GM18517 (cell line): ENCODE results near the gene DDX27.

Experiments
- ATAC-seq: cut with Tn5 transposase; IDR thresholded peaks from one replicate; pipeline ENCODE4 v1.9.1; 2021; ENCODE audit warnings: mild to moderate bottlenecking, moderate library complexity; ENCODE audit not compliant: unreplicated experiment

DDX27 gene

DNA sequence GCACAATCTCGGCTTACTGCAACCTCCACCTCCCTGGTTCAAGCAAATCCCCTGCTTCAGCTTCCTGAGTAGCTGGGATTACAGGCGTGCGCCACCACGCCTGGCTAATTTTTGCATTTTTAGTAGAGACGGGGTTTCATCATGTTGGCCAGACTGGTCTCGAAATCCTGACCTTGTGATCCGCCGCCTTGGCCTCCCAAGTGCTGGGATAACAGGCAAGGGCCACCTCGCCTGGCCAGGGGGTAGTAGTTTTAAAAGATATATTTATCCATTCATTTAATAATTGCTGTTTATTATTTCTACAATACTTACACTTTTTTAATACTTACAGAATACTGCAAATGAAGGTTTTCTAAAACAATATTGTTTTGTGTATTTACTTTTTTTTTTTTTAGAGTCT, 15.5 kb upstream of the DDX27 start:
- ATAC-seq, result no peak

DNA sequence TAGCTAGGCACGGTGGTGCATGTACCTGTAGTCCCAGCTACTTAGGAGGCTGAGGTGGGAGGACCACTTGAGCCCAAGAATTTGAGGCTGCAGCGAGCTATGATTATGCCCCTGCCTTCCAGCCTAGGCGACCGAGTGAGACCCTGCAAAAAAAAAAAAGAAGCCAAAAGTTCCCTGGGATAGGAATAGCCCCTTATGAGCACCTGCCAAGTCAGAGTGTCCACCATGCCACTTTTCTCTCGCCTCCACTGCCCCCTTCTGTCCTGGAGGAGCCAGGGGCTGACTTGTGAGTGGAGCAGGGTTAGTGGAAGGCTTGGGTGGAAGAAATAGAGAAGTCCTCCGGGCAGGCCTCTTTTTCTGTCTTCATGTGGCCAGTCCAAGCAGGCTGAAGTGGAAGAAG, 12.1 kb upstream of the DDX27 start:
- ATAC-seq, result no peak

DNA sequence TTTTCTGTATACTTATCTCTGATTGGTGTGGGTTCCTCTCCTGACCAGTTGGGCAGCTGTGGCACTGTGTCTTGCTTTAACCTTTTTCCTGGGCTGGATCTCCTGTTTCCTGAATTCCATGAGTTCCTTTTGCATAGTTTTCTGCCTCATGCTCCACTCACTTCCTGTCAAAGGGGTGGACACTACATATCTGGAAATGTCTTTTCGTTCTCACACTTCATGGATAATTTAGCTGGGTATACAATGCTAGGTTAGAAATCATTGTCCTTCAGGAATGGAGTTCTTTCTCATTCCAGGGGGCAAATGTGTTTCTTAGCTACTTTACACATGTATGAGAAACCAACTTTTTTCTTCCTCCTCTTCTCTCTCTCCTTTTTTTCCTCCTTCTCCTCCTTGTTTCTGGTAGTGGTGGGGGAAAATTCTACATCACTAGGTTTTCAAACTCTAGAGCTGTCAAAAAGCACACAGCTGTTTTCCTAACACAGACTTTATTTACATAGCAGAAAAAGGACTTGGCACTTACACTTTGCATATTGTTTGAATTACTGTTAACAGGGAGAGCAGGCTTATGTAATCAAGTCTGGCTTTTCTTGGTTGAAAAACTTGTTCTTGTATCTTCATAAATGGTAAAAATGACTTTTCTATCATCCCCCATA, 9.0 kb upstream of the DDX27 start:
- ATAC-seq, result no peak

DNA sequence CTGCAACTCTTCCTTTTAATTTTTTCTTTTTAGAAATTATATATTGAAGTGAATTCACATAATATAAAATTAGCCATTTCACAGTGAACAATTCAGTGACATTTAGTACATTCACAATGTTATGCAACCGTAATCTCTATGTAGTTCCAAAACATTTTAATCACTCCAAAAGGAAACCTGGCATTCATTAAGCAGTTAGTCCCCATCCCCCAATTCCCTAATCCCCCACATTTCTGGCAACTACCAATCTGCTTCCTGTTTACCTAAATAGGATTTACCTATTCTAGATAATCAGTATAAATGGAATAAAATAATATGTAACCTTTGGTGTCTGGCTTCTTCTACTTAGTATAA, 8.5 kb upstream of the DDX27 start:
- ATAC-seq, result no peak

DNA sequence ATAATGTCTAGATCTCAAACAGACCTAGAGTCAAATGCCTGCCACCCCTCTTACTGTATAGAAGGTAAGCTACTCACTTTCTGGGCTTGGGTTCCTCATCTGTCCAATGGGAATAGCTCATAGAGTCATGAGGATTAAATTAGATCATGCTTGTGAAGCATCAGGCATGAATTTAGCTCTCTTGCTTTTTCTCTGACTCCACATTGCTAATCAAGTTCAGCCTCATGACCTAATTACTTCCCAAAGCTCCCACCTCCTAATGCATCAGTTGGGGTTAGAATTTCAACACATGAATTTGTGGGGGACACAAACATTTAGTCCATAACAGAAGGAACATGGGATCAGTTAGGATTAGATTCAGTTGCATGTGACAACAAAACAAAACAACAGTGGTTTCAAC, 4.6 kb upstream of the DDX27 start:
- ATAC-seq, result no peak

DNA sequence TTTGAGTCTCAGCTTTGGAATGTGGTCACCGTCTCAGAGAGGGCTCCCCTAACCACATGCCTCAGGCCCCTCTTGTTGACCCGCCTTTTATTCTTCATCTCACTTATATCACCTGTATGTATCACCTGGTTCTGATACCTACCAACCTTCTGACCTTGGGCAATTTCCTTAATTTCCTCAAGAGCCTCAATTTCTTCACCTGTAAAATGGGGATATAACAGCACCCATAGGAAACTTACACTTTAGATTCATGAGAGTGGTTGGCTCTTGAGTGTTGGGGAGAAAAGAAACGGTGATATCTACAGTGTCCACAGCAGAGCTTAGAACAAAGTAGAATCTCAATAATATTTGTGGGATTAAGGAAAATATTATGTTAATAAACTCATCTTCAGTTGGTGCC, 4.0 kb upstream of the DDX27 start:
- no peak for ATAC-seq

DNA sequence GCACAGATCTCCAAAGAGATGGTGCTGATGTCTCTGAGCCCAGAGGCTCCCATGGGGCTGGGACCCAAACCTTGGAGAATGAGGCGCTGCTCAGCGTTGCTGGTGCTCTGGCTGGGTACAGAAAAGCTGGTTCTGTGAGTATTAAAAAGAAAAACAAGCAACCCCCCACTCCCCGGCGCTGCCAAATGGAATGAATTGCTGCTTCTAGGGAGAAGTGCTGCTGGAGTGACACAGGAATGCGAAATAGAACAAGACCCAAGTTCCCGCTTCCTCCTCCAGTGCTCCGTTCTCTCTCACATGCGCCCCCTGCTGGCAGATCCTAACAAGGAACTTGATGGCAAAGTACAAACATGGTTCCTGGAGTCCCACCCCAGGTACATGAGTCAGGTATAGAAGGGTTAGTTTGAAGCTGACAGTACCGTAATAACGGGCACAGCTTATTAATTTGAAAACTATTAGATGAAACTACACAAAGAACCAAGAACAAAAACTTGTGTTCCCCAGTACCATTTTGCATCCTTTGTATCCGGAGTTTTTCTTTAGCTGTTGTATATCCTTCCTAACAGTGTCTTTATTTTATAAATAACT, 2.1 kb upstream of the DDX27 start:
- ATAC-seq, result no peak

DNA sequence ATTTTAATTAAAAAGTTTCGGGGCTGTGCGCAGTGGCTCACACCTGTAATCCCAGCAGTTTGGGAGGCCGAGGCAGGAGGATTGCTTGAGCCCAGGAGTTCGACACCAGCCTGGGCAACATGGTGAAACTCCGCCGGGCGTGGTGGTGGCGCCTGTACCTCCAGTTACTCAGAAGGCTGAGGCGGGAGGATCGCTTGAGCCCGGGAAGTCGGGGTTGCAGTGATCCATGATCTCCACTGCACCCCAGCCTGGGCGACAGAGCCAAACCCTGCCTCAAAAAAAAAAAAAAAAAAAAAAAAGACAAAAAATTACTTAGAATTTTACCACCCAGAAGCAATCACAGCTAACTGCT, 501 bp upstream of the DDX27 start:
- ATAC-seq, result peak; percentile 3

DNA sequence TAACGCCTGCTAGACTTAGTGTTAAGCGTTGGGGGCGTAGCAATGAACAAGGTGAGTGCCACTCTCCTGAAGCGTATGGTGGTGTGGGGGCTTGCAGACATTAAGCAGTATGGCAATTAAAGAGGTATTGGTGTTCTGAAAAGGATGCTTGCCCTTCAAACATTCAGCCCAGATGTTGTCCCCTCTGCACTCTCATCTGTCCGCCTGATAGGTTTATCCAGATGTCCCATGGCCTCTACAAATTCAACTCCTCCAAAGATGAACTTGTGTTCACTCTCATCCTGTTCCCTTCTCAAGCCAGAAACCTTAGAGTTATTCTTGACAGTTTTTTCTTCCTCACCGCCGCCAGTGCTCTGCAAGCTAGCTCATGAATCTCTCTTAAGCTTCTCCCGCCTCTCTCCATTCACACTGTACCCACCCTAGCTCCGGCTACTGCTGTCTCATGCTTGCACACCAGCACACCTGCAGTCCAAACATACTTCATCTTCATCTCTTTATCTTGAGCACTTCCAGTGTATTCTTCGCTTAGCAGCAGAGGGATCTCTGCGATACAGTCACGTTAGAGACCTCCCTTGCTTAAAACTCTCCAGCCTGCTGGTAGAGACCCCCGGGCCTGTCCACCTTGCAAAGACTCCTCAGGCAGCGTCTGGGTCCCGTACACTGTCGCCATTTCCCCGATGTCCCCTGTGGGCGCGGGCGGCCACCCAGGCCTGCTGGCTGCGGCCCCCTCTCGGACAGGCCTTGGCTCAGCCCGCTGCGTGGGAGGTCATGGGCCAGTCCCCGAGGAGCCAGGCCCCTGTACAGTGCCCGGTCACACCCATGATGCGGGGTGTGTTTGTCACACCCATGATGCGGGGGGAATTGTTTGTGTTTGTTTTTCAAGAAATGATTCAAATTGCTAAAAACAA, 962 bp downstream of the DDX27 start:
- ATAC-seq, result no peak

DNA sequence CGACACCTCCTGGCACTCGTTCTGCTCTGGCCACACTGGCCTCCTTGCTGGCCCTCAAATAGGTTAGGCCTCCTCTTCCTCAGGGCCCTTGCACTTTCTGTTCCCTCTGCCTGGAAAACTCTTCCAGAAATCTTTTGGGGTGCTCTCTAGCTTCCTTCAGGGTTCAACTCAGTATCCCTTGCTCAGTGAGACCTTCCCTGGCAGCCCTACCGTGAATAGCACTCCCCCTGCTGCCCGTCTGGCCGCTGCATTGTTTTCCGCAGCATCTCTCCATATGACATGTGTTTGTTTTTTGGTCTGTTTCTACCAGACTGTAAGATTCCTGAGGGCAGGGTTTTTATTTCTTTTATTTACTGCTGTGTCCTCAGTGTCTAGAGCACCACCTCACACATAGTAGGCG, 6.7 kb downstream of the DDX27 start:
- no peak for ATAC-seq

DNA sequence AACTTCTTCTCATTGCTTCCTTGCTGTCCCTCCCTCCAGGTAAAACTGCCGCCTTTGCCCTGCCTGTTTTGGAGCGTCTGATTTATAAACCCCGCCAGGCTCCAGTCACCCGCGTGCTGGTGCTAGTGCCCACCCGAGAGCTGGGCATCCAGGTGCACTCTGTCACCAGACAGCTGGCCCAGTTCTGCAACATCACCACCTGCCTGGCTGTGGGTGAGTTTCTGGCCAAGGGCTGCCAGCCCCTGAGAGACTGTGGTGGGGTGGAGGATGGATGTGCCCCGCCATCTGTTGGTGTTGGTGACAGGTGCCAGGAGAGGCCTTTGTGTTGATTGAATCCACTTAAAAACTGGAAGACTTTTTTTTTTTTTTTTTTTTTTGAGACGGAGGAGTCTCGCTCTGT, 9.5 kb downstream of the DDX27 start:
- no peak for ATAC-seq

DNA sequence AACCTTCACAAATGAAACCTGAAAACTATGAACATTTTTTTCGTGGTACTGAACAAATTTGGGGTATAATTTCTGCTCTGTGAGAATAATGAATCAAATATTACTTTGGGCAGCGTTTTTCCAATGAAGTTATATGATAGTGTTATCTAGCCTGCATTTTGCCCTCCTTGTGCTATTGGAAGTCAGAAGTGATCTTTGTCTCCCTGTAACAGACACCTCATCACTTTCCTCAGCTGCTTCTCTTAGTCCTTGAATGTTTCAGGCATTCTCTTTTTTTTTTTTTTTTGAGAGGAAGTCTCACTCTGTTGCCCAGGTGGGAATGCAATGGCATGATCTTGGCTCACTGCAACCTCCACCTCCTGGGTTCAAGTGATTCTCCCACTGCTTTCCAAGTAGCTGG, 10.2 kb downstream of the DDX27 start:
- ATAC-seq, result no peak

DNA sequence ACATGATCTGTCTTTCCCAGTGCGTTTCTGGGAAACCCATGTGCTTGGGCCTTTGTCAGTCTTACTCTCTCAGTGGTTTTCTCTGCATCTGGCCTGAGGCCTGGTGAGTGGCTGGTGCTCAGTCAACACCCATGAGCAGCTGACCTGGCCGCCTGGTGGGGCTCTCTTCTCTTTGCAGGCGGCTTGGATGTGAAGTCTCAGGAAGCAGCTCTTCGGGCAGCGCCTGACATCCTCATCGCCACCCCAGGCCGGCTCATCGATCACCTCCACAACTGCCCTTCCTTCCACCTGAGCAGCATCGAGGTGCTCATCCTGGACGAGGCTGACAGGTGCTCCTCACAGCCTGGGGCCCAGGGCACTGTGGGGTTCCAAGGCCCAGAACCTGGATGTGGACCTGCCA, 10.8 kb downstream of the DDX27 start:
- ATAC-seq, result no peak

DNA sequence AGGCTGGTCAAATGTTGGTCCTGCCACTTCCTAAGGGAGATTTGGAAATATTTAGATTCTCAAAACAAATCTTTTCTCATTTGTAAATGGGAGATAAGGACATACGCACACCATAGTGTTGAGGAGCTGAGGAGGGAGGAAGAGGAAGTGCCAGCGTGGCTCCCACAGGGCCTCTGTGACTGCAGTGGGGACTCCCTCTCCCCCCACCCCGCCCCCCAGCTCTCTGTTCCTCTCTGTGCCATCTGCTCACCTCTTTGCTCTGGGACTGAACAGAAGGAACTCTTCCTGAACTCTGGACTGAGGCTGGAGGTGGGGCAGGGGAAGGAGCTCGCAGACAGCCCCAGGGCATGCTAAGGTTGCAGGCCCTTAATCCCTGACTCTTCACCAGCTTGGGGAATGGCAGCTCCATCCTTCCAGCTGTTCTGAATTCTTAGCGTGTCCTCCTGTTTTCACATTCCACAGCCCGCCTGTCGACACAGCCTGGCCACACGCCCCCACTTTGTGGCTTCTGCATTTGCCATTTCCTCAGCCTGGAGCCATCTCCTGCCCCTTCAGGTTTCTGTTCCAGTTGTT, 11.4 kb downstream of the DDX27 start:
- ATAC-seq, result no peak

DNA sequence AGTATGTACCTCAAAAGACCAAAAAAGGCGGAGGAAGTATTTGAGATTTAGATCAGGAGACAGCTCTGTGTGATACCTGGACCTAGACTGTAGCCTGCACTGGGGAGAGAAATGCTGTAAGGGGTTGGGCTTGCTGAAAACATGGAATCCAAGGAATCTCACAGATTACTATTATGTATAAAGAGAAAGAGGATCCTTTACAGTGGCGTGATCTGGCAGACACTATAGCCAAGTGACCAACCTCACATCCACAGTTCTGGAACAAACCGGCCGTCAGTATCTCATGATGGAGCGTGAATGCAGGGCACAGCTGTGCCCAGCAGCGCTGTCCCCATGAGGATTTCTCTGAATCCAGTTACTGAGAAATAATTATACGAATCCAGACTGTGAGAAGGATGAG, 12.3 kb downstream of the DDX27 start:
- ATAC-seq, result no peak

DNA sequence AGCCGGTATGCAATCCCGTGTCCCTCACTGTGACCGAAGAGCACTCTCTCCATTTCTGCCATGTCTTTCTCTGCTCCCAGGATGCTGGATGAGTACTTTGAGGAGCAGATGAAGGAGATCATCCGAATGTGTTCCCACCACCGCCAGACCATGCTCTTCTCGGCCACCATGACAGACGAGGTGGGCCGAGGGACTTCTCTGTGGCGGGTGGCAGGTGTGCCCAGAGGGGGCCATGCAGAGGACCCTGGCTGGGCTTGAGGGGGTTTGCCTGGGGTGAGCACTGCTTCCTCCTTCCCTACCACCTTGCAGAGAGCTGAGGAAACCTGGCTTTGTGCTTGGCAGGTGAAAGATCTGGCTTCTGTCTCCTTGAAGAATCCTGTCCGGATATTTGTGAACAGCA, 14.0 kb downstream of the DDX27 start:
- no peak for ATAC-seq

DNA sequence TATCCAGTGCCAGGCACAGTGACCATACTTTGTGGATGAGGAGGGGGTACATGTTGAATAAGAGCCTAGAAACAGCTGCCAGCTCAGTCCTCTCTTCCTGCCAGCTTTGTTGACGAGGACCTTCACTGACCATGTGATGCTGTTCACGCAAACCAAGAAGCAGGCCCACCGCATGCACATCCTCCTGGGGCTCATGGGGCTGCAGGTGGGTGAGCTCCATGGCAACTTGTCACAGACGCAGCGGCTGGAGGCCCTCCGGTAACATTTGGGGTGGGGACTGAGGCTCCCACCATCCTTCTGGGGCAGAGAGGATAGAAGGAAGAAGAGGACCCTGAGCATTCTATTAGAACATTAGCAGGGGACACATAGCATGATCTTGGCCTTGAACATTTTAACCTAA, 15.6 kb downstream of the DDX27 start:
- ATAC-seq, result no peak

DNA sequence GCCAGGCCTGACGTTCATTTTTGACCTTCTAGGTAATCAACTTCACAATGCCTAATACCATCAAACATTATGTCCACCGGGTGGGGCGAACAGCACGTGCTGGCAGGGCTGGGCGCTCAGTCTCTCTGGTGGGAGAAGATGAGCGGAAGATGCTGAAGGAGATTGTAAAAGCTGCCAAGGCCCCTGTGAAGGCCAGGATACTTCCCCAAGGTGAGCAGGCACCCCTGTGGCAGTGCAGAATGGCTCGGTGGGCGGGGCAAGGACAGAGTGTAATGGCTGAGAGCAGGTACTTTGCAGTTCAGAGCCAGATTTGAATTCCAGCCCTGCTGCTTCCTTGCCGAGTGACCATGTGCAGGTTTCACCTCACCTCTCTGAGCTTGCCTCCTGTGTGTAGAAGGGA, 17.1 kb downstream of the DDX27 start:
- no peak for ATAC-seq

DNA sequence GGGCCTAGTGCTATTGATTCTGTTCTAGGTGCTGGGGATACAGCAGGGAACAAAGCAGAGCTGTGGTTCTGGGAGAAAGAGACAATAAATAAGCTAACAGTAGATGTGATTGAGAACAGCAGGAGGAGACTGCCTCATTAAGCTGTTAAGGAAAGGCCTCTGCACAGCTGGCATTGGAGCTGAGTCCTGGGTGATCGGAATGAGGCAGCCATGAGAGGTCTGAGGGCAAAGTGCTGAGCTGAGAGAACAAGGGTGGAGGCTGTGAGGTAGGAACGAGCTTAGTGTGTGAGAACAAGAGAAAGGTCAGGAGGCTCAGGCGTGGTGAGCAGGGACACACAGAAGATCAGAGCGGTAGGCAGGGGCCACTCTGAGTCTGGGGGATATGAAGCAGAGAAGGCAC, 18.3 kb downstream of the DDX27 start:
- ATAC-seq, result no peak

DNA sequence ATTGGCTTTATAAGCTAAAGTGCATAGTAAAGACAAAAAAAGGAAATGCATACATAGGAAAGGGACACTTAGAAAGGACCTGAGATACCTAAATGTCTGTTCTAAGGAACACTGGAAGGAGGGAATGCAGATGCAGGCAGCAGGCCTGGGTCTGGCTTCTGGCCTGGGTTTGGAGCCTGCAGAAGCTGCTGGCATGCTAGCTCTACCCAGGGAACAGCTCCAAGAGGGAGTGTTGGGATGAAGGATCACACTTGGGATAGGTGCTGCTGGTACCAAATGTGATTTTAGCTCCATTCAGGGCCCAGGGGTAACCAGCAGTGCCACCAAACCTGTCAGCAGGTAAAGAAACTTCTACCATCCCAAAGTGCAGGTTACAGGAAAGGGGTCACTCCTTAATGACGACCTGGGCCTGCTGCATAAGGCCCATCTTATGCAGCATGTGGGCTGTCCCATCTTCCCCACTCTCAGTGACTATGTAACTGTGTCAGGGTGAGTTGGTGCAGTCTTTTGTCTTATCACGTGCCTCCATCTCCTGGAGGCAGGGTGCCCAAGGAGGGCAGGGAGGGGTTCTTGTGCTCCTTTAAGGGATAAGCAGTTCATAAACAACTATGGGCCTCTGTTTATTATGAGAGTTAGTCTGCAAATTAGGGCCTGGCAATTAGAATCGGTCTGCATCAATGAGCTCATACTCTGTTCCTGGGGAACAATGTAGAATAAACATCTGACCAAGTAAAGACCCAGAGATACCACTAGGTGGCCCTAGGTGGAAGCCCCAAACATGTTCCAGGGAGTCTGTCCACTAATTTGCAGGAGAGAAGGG, 26.9 kb downstream of the DDX27 start:
- ATAC-seq, result no peak

DNA sequence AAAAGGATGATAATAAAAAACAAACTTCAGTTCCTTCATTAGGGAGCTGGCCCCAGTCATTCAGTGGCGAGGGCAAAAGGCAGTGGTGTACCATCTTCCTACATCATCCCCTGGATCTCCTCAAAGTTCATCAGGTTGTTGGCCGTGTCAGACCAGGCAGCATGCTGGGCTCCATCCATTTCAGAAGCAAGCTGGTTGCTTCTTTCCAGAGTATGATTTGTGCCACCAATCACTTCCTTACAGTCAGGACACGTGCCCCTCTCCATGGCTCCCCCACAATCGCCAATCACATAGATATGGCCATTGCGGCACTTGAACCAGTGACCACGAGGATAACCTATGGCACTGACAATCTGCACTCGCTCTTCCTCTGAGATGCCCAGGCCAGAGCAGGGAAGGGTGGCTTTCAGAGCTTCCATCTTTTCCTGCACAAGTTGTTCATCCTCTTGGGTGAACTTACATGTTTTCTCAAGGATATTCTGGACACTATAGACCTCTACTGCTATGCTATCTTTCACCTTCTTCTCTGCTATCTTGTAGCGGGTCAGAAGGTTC, 28.0 kb downstream of the DDX27 start:
- no peak for ATAC-seq
